Measurements from ENCODE around the gene PCDHA10. TPM values are rescaled to one million over a fixed set of nuclear protein-coding genes. Genes with fewer than 3 reads are reported as not detected.
"Not testable (repeated sequence)": the region's sequence is repeated elsewhere in the genome, so short reads cannot be mapped to it uniquely, and the experiment has no call there.

Gene PCDHA10
- 0.07 TPM in 1 of 2 replicates, not detected in the other for total RNA-seq

GRCh38 chr5:140855772-140856674 is at the start of gene PCDHA10:
PCDHA10 (plus strand) TSS chr5:140855897; CDS start chr5:140856049, 152 bp downstream.
- H3K4me3 Mint-ChIP-seq, result no peak within 1 kb of the TSS
- no peak within 1 kb of the TSS for H3K27ac Mint-ChIP-seq
- no peaks in the 10 kb centered on the region for H3K36me3 Mint-ChIP-seq (ENCODE audit: low read depth)
- no peak for TF ChIP-seq CTCF (IDR thresholded peaks at IDR 0.05)
- ChIA-PET CTCF (no interaction called here), POLR2A (no interaction called here)
- no peaks in the 10 kb centered on the region for H3K4me1 Mint-ChIP-seq
- no peaks in the 10 kb centered on the region for H3K27me3 Mint-ChIP-seq
- DNase-seq (no peak), ATAC-seq (ENCODE audit: low read depth) (no peak)
- intact Hi-C loops (cut with micrococcal nuclease), result no loop called here
- peaks cover 3% of the 10 kb centered on the region for H3K9me3 Mint-ChIP-seq

GRCh38 chr5:140806834-140807775 is 48.6 kb upstream of the PCDHA10 start, which contains the start of gene PCDHA4:
PCDHA4 (plus strand) TSS chr5:140807068.
- DNase-seq, result no peak
- Mint-ChIP-seq H3K4me3 (no peak within 1 kb of the TSS), H3K27ac (no peak within 1 kb of the TSS), H3K36me3 (ENCODE audit: low read depth) (no peaks in the 10 kb centered on the region), H3K4me1 (no peaks in the 10 kb centered on the region), H3K9me3 (peaks cover 19% of the 10 kb centered on the region), H3K27me3 (peaks cover 8% of the 10 kb centered on the region)
- CTCF ChIA-PET, result no interaction called here
- TF ChIP-seq CTCF (IDR thresholded peaks at IDR 0.05), result no peak
- POLR2A ChIA-PET, result no interaction called here
- intact Hi-C loops (cut with micrococcal nuclease), result no loop called here
- no peak for ATAC-seq (ENCODE audit: low read depth)

GRCh38 chr5:140808241-140808888 is 47.3 kb upstream of the PCDHA10 start:
- ATAC-seq (ENCODE audit: low read depth); CTCF ChIA-PET; H3K36me3 Mint-ChIP-seq (ENCODE audit: low read depth); H3K4me1 Mint-ChIP-seq; DNase-seq; intact Hi-C loops (cut with micrococcal nuclease); H3K27ac Mint-ChIP-seq; H3K4me3 Mint-ChIP-seq; H3K27me3 Mint-ChIP-seq; POLR2A ChIA-PET: not testable (repeated sequence)
- H3K9me3 Mint-ChIP-seq, result peaks cover 22% of the 10 kb centered on the region

GRCh38 chr5:140808889-140809291 is 46.8 kb upstream of the PCDHA10 start:
- Mint-ChIP-seq H3K4me3 (no peak overlapping the region), H3K9me3 (peaks cover 22% of the 10 kb centered on the region), H3K27me3 (peaks cover 8% of the 10 kb centered on the region), H3K27ac (no peak overlapping the region), H3K4me1 (no peaks in the 10 kb centered on the region), H3K36me3 (ENCODE audit: low read depth) (no peaks in the 10 kb centered on the region)
- ChIA-PET CTCF (no interaction called here), POLR2A (no interaction called here)
- ATAC-seq (ENCODE audit: low read depth) (no peak), DNase-seq (no peak)
- intact Hi-C loops (cut with micrococcal nuclease), result no loop called here
- TF ChIP-seq CTCF (IDR thresholded peaks at IDR 0.05), result no peak

- ATAC-seq (ENCODE audit: low read depth) (no peak), DNase-seq (no peak)
- no peak within 1 kb of the TSS for H3K27ac Mint-ChIP-seq
- intact Hi-C loops (cut with micrococcal nuclease), result no loop called here
- no peaks in the 10 kb centered on the region for H3K36me3 Mint-ChIP-seq (ENCODE audit: low read depth)
- CTCF ChIA-PET, result no interaction called here
- TF ChIP-seq CTCF (IDR thresholded peaks at IDR 0.05), result no peak
- no peaks in the 10 kb centered on the region for H3K4me1 Mint-ChIP-seq
- peaks cover 2% of the 10 kb centered on the region for H3K27me3 Mint-ChIP-seq
- POLR2A ChIA-PET, result no interaction called here
- H3K9me3 Mint-ChIP-seq, result peaks cover 2% of the 10 kb centered on the region
- H3K4me3 Mint-ChIP-seq, result no peak within 1 kb of the TSS
Measured at GRCh38 chr5:140821375-140822280, 34.1 kb upstream of the PCDHA10 start, which contains the start of gene PCDHA5. PCDHA5 (plus strand) TSS chr5:140821613.
